LNCaP clone FGC (cell line): ENCODE results near the gene DUSP12.

Source experiments
- DNase-seq: peaks from one replicate; pipeline ENCODE4 v3.0.0-alpha.2; 2011; ENCODE audit warnings: low read depth
- H3K4me3 ChIP-seq: 2 replicates; pipeline ENCODE4 v1.5.1; 2011; ENCODE audit warnings: mild to moderate bottlenecking, low read depth, low read length, control low read depth
- CTCF ChIP-seq: IDR thresholded peaks from 2 replicates; pipeline ENCODE4 v1.5.1; 2012; ENCODE audit warnings: mild to moderate bottlenecking; ENCODE audit not compliant: control insufficient read depth, insufficient read depth; ENCODE audit errors: extremely low read depth

DUSP12 gene

DNA sequence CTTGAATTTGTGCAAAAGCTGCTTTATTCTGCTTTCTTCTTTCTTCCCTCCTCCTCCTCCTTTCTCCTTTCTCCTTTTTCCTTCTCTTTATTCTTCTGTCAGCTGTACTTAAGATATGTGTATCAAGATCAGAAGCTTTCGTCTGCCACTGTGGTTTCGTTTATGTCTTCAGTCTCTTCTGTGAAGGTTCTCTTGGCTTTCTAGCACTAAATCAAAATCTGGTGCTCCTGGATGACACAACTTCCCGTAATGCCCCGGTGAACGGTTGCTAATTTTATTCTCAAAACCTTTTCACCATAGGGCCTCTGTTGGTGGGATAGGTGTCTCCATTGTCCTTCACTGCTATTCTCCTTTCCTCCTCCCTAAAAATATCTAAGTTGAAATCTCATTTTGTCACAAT is 21.6 kb downstream of the DUSP12 start:
- H3K4me3 ChIP-seq: no peak overlapping the region
- no peak for TF ChIP-seq CTCF
- DNase-seq: no peak

DNA sequence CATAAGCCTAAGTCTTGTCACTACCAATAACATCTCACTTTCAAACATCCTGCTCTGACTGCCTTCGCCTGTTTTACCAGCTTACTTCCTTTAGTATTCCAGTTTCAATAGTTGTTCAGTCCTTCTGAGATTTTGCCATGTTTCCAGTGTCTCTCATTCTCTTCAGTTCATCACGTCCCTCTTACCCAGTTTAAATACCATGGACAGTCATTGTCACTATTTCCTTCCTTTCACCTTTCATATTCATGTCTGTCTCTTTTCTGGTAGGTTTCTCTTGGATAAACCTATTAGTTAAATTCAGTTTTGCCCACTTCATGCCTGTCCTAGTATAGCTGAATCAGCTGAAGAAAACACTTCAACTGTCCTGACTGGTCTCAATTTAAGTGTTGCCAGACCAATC is 22.4 kb downstream of the DUSP12 start:
- no peak overlapping the region for H3K4me3 ChIP-seq
- no peak for DNase-seq
- no peak for TF ChIP-seq CTCF

- TF ChIP-seq CTCF: no peak
- no peak for DNase-seq
- no peak overlapping the region for H3K4me3 ChIP-seq
Observed at GRCh38 chr1:161772397-161772796, 22.8 kb downstream of the DUSP12 start.

DNA sequence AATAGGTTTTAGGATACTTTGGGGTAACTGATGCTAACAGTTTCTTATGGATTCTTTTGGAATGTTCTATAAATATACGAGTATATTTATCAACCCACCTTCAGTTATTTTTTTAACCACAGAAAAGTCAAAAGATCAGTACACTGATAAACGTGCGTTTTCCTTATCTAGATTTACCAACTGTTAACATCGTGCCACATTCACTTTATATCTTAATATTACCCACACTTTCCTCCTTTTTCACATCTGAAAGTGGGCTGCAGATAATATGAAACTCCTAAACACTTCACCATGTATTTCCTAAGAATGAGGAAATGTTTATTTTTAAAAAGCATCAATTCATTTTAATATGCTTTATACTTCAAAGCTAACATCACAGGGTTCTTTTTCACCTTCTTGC is 24.2 kb downstream of the DUSP12 start:
- DNase-seq: no peak
- TF ChIP-seq CTCF: no peak
- no peak overlapping the region for H3K4me3 ChIP-seq

GRCh38 chr1:161777261-161777660 is 27.7 kb downstream of the DUSP12 start:
- no peak for DNase-seq
- no peak overlapping the region for H3K4me3 ChIP-seq
- no peak for TF ChIP-seq CTCF

DNA sequence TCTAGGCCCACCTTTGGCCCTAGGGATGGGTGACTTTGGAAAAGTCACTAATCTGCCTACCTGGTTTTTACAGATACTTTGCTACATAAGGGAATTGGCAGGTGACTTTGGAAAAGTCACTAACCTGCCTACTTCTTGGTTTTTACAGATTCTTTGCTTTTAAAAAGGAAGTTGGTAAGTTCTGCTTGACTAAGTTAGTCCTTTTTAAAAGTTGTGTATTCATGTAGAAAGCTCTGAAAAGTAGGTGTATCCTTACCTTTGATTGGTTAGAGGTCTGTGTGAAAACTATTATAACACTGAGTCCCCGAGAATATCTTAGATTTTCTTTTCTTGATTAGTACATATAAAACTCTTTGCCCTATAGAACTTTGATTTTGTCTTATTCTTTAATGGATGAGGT is 28.9 kb downstream of the DUSP12 start:
- no peak for DNase-seq
- H3K4me3 ChIP-seq: no peak overlapping the region
- no peak for TF ChIP-seq CTCF

GRCh38 chr1:161779393-161779792 is 29.8 kb downstream of the DUSP12 start:
- DNase-seq: no peak
- no peak overlapping the region for H3K4me3 ChIP-seq
- TF ChIP-seq CTCF: no peak
